HepG2 (cell line): ENCODE measurements around the gene LRFN2. TPM values are rescaled to one million over a fixed set of nuclear protein-coding genes. Genes with fewer than 3 reads are reported as not detected.

ENCODE experiments used
- ATAC-seq: fragments of 200-7000 bp; cut with Tn5 transposase; 3 replicates; pipeline ENCODE4 v1.9.1; 2020; ENCODE audit warnings: mild to moderate bottlenecking, moderate library complexity
- BruUV-seq: library from RNA; stranded (reverse); fragments of 400-500 nt; replicated peaks from 2 replicates; lab custom pipeline; 2021; lab: Mats Ljungman, UMichigan
- CTCF ChIA-PET: fragments of 300-600 bp; formaldehyde crosslinking; extraction: SDS; loops from one replicate; lab custom pipeline; 2021; ENCODE audit warnings: low total read pairs, inconsistent platforms, low intra/inter-chr PET ratio; lab: Yijun Ruan, JAX
- POLR2A ChIA-PET: fragments of 350-600 bp; sonication (Branson Sonifier 250); formaldehyde crosslinking; loops from one replicate; lab custom pipeline; 2020; ENCODE audit warnings: antibody characterized with exemption, inconsistent platforms; lab: Yijun Ruan, JAX
- DNase-seq: peaks from one replicate; pipeline ENCODE4 v3.0.0-alpha.2; 2015; ENCODE audit warnings: low spot score
- FAIRE-seq: peaks from 3 replicates; lab custom pipeline; 2011; peaks lifted over from hg19 to GRCh38; lab: Jason Lieb, UNC
- H2AFZ ChIP-seq: one replicate; pipeline ENCODE4 v1.6.1; 2011; ENCODE audit warnings: low read length, inconsistent platforms
- H3K27ac ChIP-seq: fragments of 300-600 bp; 3 replicates; pipeline ENCODE4 v1.8.0; 2011; ENCODE audit warnings: mixed run types, mild to moderate bottlenecking, mixed read lengths, low read length, inconsistent platforms; ENCODE audit not compliant: insufficient read depth; ENCODE audit errors: extremely low read length
- H3K27me3 ChIP-seq, 2 experiments: fragments of 200-600 bp in 1 of 2; 2 replicates in 1 of 2; 3 replicates in 1 of 2; pipeline versions ENCODE4 v1.6.0 to v1.8.0; 2011; ENCODE audit warnings: low read length in 2 of 2, mild to moderate bottlenecking in 2 of 2, moderate library complexity in 2 of 2, inconsistent platforms in 1 of 2; ENCODE audit not compliant: insufficient read depth in 2 of 2, control insufficient read depth in 1 of 2
- H3K36me3 ChIP-seq, 2 experiments: fragments of 200-600 bp in 1 of 2; replicated peaks in 1 of 2; 2 replicates in 1 of 2; 3 replicates in 1 of 2; pipeline versions ENCODE4 v1.5.1 to v1.8.0; 2011; ENCODE audit warnings: low read length in 2 of 2, inconsistent platforms in 1 of 2; ENCODE audit not compliant: insufficient read depth in 2 of 2, control insufficient read depth in 1 of 2
- H3K4me1 ChIP-seq: 2 replicates; pipeline ENCODE4 v1.5.1; 2012; ENCODE audit warnings: low read length, inconsistent platforms; ENCODE audit not compliant: insufficient read depth
- H3K4me2 ChIP-seq: 2 replicates; pipeline ENCODE4 v1.6.0; 2011; ENCODE audit warnings: low read depth, low read length, inconsistent platforms
- H3K4me3 ChIP-seq, 3 experiments: fragments of 200-600 bp in 1 of 3; sonication (generic), shearing (Covaris generic) in 1 of 3; replicated peaks in 1 of 3; 2 replicates each; pipeline ENCODE4 v1.5.1; 2011 to 2016; ENCODE audit warnings: low read length in 3 of 3, inconsistent platforms in 2 of 3, low read depth in 2 of 3, mild to moderate bottlenecking in 2 of 3, control low read depth in 1 of 3, mixed read lengths in 1 of 3; ENCODE audit not compliant: insufficient read depth in 1 of 3
- H3K79me2 ChIP-seq: one replicate; pipeline ENCODE4 v1.6.1; 2011; ENCODE audit warnings: low read length, inconsistent platforms; ENCODE audit not compliant: insufficient read depth
- H3K9ac ChIP-seq: 2 replicates; pipeline ENCODE4 v1.6.0; 2011; ENCODE audit warnings: mild to moderate bottlenecking, low read depth, low read length, inconsistent platforms; ENCODE audit not compliant: insufficient read depth
- H3K9me3 ChIP-seq: 2 replicates; pipeline ENCODE4 v1.5.1; 2012; ENCODE audit warnings: mild to moderate bottlenecking, low read length
- H4K20me1 ChIP-seq: 2 replicates; pipeline ENCODE4 v1.6.0; 2011; ENCODE audit warnings: inconsistent platforms, mild to moderate bottlenecking, low read length, moderate library complexity; ENCODE audit not compliant: insufficient read depth
- ATAD3A ChIP-seq: sonication (generic); formaldehyde crosslinking; IDR thresholded peaks from 2 replicates; pipeline ENCODE4 v1.4.0; 2020; ENCODE audit warnings: missing genetic modification reagents
- ELF4 ChIP-seq: sonication (generic); formaldehyde crosslinking; IDR thresholded peaks from 2 replicates; pipeline ENCODE4 v1.5.0; 2020; ENCODE audit warnings: missing genetic modification reagents, mild to moderate bottlenecking, moderate library complexity, borderline replicate concordance
- GMEB1 ChIP-seq: sonication (generic); formaldehyde crosslinking; IDR thresholded peaks from 2 replicates; pipeline ENCODE4 v1.5.1; 2020; ENCODE audit warnings: missing genetic modification reagents, mild to moderate bottlenecking, borderline replicate concordance
- KLF13 ChIP-seq: sonication (generic); formaldehyde crosslinking; IDR thresholded peaks from 2 replicates; pipeline ENCODE4 v1.4.0; 2020; ENCODE audit warnings: mild to moderate bottlenecking, missing genetic modification reagents
- MTA1 ChIP-seq: sonication (generic); formaldehyde crosslinking; IDR thresholded peaks from 2 replicates; pipeline ENCODE4 v1.4.0; 2020; ENCODE audit warnings: missing genetic modification reagents, mild to moderate bottlenecking, borderline replicate concordance
- PBX2 ChIP-seq: IDR thresholded peaks from 2 replicates; pipeline ENCODE4 v1.6.1; 2016; ENCODE audit warnings: control low read depth
- SP1 ChIP-seq, 2 experiments: fragments of 450-650 bp in 1 of 2; sonication (generic) in 1 of 2; formaldehyde crosslinking in 1 of 2; IDR thresholded peaks; 2 replicates each; pipeline versions ENCODE4 v1.4.0 to v1.6.1; 2016 to 2020; ENCODE audit warnings: missing genetic modification reagents in 1 of 2
- TRIM24 ChIP-seq: sonication (generic); formaldehyde crosslinking; IDR thresholded peaks from 2 replicates; pipeline ENCODE4 v1.8.0; 2022; ENCODE audit warnings: mild to moderate bottlenecking, missing genetic modification reagents
- ZNF460 ChIP-seq: sonication (generic); formaldehyde crosslinking; IDR thresholded peaks from 2 replicates; pipeline ENCODE4 v1.5.1; 2020; ENCODE audit warnings: missing genetic modification reagents, mild to moderate bottlenecking, borderline replicate concordance
- ZNF503 ChIP-seq: sonication (generic); formaldehyde crosslinking; IDR thresholded peaks from 2 replicates; pipeline ENCODE4 v1.4.0; 2020; ENCODE audit warnings: missing genetic modification reagents
- ZNF574 ChIP-seq: sonication (generic); formaldehyde crosslinking; IDR thresholded peaks from 2 replicates; pipeline ENCODE4 v1.4.0; 2020; ENCODE audit warnings: missing genetic modification reagents
- ZNF768 ChIP-seq: sonication (generic); formaldehyde crosslinking; IDR thresholded peaks from 2 replicates; pipeline ENCODE4 v1.4.0; 2020; ENCODE audit warnings: missing genetic modification reagents
- ZNF850 ChIP-seq: sonication (generic); formaldehyde crosslinking; conservative IDR thresholded peaks from 2 replicates; pipeline ENCODE4 v1.9.0; 2021; ENCODE audit warnings: mild to moderate bottlenecking, missing genetic modification reagents
- WGBS: methylation state at CpG from one replicate; pipeline ENCODE4 v1.1.6; 2017; ENCODE audit warnings: low lambda C conversion rate; 5-methylcytosine and 5-hydroxymethylcytosine counted together
- in situ Hi-C: cut with HindIII; loops from 2 replicates; pipeline ENCODE4 v1.10.0; 2017; ENCODE audit warnings: low pct_unique_long_range_greater_than_20kb; ENCODE audit not compliant: extremely low pct_ligation_motif_present
- intact Hi-C: fragments of 100-400 bp; cut with micrococcal nuclease; formaldehyde crosslinking; loops from one replicate; pipeline ENCODE4 v1.10.0; 2022; ENCODE audit not compliant: unreplicated experiment
- polyA plus RNA-seq, 8 experiments: library from polyadenylated mRNA; depleted of rRNA in 3 of 8; stranded (reverse) in 7 of 8; unstranded in 1 of 8; fragments of >200 nt; fragmentation: Illumina TruSeq in 4 of 8; extraction: Trizol in 4 of 8; gene quantifications; 2 replicates each; pipeline versions ENCODE4 v1.2.1 to v1.2.3, GENCODE V29; 2011 to 2016; ENCODE audit warnings: low read depth in 4 of 8, missing spikeins in 1 of 8, mixed read lengths in 1 of 8; ENCODE audit not compliant: insufficient read depth in 1 of 8
- total RNA-seq, 5 experiments: library from RNA; depleted of rRNA; stranded (reverse); fragments of >200 nt; fragmentation: Illumina TruSeq; extraction: Trizol; gene quantifications; 2 replicates each; pipeline ENCODE4 v1.2.3, GENCODE V29; 2016; ENCODE audit warnings: low read depth in 1 of 5

LRFN2 gene
- total and polyA plus RNA-seq, 2 of the 13 experiments (the other 11 are each of a cell fraction or from before 2014, with no cell fraction given), result not detected

GRCh38 chr6:40516429-40516828 is 70.7 kb downstream of the LRFN2 start (continued):
- TF ChIP-seq ELF4 (CRISPR knock-in tag) (no peak), ATAD3A (CRISPR knock-in tag) (no peak)

GRCh38 chr6:40512340-40512739 is 74.8 kb downstream of the LRFN2 start:
- Histone ChIP-seq H3K9me3 (no peaks in the 10 kb centered on the region), H3K27ac (no peak overlapping the region), H3K4me2 (no peak overlapping the region), H3K27me3 (no peaks in the 10 kb centered on the region; a peak in 1 of 5 replicates), H3K79me2 (no peaks in the 10 kb centered on the region), H2AFZ (no peak overlapping the region), H3K4me1 (no peaks in the 10 kb centered on the region), H3K9ac (no peak overlapping the region), H3K4me3 (no peak overlapping the region), H4K20me1 (no peaks in the 10 kb centered on the region), H3K36me3 (no peaks in the 10 kb centered on the region)
- BruUV-seq, result no TSS peak
- ChIA-PET CTCF (no interaction called here), POLR2A (no interaction called here)
- TF ChIP-seq PBX2 (CRISPR knock-in tag), result no peak
- no peak for TF ChIP-seq ZNF460 (CRISPR knock-in tag)
- no peak for TF ChIP-seq SP1 (IDR thresholded peaks at IDR 0.05)
- no peak for TF ChIP-seq SP1 (CRISPR knock-in tag; IDR thresholded peaks at IDR 0.05)
- no peak for TF ChIP-seq GMEB1
- no peak for TF ChIP-seq ZNF503 (CRISPR knock-in tag)
- TF ChIP-seq MTA1, result no peak
- TF ChIP-seq TRIM24 (CRISPR knock-in tag), result no peak
- no peak for TF ChIP-seq ZNF850
- TF ChIP-seq ZNF768 (CRISPR knock-in tag), result no peak
- no peak for TF ChIP-seq KLF13 (CRISPR knock-in tag)
- no peak for TF ChIP-seq ZNF574 (CRISPR knock-in tag)
- intact Hi-C loops (no loop called here), in situ Hi-C loops (no loop called here)
- no peak for FAIRE-seq
- no peak for ATAC-seq
- no peak for DNase-seq
- WGBS, result 3% methylated on average over 1 of the region's 1 CpG
